ENCODE measurements around the gene ZFYVE21. TPM values are rescaled to one million over a fixed set of nuclear protein-coding genes. Genes with fewer than 3 reads are reported as not detected.
A peak's percentile ranks its signal among the peaks of the same experiment; 100 is the strongest.

ZFYVE21 gene
- total and polyA plus RNA-seq, 4 donors: 52.2 to 86.2 (median 65.2) TPM

DNA sequence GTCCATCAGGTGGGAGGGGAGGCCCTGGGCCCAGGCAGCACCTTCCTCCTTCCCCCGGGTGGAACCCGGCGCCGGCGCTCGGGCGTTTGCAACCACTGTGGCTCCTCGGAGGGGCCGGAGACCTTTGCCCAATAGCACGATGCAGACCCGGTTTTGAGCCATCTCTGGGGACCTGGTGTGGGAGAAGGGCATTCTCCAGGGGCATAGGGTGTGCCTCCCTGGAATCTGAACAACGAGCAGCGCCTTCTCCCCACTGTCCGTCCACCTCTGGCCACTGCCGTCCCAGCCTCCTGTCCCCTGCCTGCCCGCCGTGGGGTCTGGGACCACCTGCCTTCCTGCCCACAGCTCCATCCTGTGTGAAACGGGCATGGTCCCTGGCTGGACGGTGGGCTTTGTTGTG is 12.5 kb downstream of the ZFYVE21 start:
- H3K27ac ChIP-seq (ENCODE audit: low read depth, low read length): no peak overlapping the region
- no peaks in the 10 kb centered on the region for H3K9me3 ChIP-seq (ENCODE audit: control insufficient read depth, insufficient read depth, low read length)
- peaks cover 46% of the 10 kb centered on the region for H3K4me1 ChIP-seq (ENCODE audit: control insufficient read depth, insufficient read depth, low read length)
- H3K4me3 ChIP-seq (ENCODE audit: low read depth, low read length): no peak overlapping the region
- H3K36me3 ChIP-seq (ENCODE audit: control insufficient read depth, insufficient read depth, low read length): peaks cover 88% of the 10 kb centered on the region
- H3K27me3 ChIP-seq (ENCODE audit: control insufficient read depth, insufficient read depth, low read length): no peaks in the 10 kb centered on the region
- WGBS (ENCODE audit: insufficient coverage): 87% methylated on average over 18 of the region's 19 CpGs
- no peak for DNase-seq (ENCODE audit: low read depth in 4 of 6, low spot score in 6 of 6)

DNA sequence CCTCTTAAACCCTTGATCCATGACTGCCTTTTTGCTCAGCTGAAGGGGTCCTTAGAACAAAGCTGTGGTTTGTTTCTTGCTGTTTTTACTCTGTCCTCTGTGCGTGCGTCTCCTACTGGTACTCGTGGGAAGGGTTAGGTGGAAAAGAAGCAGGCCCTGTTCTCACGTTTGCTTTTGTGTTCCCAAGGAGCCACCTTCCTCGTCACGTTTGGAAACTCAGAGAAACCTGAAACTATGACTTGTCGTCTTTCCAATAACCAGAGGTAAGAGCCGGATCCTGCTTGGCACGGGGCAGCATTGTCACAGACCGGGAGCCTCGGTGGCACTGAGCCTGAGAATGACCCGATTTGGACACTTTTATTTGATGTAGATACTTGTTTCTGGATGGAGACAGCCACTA is 13.1 kb downstream of the ZFYVE21 start:
- WGBS (ENCODE audit: insufficient coverage): 81% methylated on average over 12 of the region's 12 CpGs
- Histone ChIP-seq H3K36me3 (ENCODE audit: control insufficient read depth, insufficient read depth, low read length) (peaks cover 88% of the 10 kb centered on the region), H3K9me3 (ENCODE audit: control insufficient read depth, insufficient read depth, low read length) (no peaks in the 10 kb centered on the region), H3K27me3 (ENCODE audit: control insufficient read depth, insufficient read depth, low read length) (no peaks in the 10 kb centered on the region), H3K4me1 (ENCODE audit: control insufficient read depth, insufficient read depth, low read length) (peaks cover 40% of the 10 kb centered on the region), H3K4me3 (ENCODE audit: low read depth, low read length) (no peak overlapping the region), H3K27ac (ENCODE audit: low read depth, low read length) (no peak overlapping the region)
- DNase-seq (ENCODE audit: low read depth in 4 of 6, low spot score in 6 of 6): no peak

DNA sequence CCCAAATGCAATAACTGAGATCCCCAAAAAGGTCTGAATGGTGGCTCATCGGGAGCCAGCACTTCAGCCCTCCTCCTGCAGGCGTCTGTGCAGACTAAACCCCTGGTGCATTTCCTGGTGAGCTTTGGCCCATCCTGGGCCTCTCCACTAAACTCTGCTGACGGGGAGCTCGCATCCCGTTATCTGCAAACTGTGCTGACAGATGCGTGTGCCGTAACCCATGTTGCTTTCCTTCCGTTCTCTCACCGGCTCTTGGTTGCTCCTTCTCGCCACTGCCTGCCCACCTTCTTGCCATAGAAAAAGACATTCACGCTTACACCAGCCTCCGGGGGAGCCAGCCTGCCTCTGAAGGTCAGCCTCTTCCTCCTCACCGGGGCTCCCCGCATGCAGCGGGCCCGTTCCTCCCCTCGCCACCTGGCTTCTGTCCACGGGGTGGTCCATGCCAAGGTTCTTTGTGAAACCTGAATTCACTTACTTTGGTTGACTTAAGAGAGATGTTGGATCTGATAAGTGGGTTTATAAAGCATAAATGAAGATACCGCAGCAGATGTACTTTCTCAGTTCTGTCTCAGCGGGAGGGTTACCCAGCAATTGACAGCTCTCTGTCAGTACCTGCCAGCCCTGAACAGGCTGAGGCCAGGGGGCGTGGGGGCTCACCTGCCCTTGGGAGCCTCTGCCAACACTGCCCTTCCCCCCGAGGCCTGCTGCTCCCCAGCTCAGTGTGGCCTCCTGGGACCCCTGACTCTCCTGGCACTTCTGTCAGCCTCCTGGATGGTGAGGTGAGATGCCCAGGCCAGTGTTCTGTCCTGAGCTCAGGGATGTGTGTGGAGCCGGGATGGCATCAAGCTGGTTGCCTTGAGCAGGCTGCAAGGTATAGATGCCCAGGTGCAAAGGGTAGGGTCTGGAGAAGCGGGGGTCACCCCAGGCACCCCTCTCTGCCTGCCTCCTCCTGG is 14.2 kb downstream of the ZFYVE21 start:
- WGBS (ENCODE audit: insufficient coverage): 86% methylated on average over 18 of the region's 24 CpGs
- Histone ChIP-seq H3K27me3 (ENCODE audit: control insufficient read depth, insufficient read depth, low read length) (no peaks in the 10 kb centered on the region), H3K36me3 (ENCODE audit: control insufficient read depth, insufficient read depth, low read length) (peaks cover 90% of the 10 kb centered on the region), H3K9me3 (ENCODE audit: control insufficient read depth, insufficient read depth, low read length) (no peaks in the 10 kb centered on the region), H3K4me3 (ENCODE audit: low read depth, low read length) (no peak overlapping the region), H3K27ac (ENCODE audit: low read depth, low read length) (no peak overlapping the region), H3K4me1 (ENCODE audit: control insufficient read depth, insufficient read depth, low read length) (peaks cover 35% of the 10 kb centered on the region)
- DNase-seq (ENCODE audit: low read depth in 4 of 6, low spot score in 6 of 6): no peak

DNA sequence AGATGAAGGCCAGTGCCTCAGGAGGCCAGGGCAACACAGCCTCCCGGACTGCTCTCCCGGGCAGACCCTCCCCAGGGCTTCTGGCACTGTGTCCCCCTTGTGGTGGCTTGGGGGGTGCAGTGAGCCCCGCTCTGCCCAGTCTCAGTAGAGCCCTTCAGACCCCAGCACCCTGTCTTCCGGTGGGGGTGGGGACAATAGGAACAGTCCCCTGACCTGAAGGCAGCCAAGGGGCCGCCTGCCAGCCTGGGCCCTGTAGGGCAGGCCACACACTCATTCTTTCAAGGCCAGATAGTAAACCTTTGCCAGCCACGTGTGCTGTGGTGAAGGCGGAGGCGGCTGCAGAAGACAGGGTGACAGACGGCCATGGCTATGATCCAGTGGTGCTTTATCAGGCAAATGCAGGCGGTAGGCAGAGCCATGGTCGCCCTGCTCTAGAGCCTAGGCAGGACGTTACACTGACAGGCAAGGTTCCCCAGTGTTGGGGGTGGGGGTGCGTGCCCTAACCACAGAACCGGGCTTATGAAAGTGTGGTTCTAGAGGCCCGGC is 15.0 kb downstream of the ZFYVE21 start:
- 58% methylated on average over 14 of the region's 15 CpGs for WGBS (ENCODE audit: insufficient coverage)
- no peak overlapping the region for H3K27ac ChIP-seq (ENCODE audit: low read depth, low read length)
- no peak overlapping the region for H3K4me3 ChIP-seq (ENCODE audit: low read depth, low read length)

DNA sequence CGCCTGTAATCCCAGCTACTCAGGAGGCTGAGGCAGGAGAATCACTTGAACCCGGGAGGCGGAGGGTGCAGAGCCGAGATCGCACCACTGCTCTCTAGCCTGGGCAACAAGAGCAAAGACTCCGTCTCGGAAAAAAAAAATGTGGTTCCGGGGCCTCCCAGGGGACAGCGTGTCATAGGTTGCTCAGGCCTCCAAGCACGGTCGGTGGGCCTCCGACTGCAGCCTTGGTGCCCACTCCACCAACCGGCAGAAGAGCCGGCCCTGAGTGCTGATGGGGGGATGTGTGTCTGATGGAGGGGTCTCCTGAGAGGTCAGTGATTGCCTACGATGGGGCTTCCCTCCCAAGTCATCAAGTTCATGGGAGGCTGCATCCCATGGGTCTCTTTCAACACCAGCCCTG is 15.9 kb downstream of the ZFYVE21 start:
- Histone ChIP-seq H3K9me3 (ENCODE audit: control insufficient read depth, insufficient read depth, low read length) (no peaks in the 10 kb centered on the region), H3K27ac (ENCODE audit: low read depth, low read length) (no peak overlapping the region), H3K36me3 (ENCODE audit: control insufficient read depth, insufficient read depth, low read length) (peaks cover 85% of the 10 kb centered on the region), H3K4me3 (ENCODE audit: low read depth, low read length) (no peak overlapping the region), H3K27me3 (ENCODE audit: control insufficient read depth, insufficient read depth, low read length) (no peaks in the 10 kb centered on the region), H3K4me1 (ENCODE audit: control insufficient read depth, insufficient read depth, low read length) (peaks cover 45% of the 10 kb centered on the region)
- no peak for DNase-seq (ENCODE audit: low read depth in 4 of 6, low spot score in 6 of 6)
- 91% methylated on average over 13 of the region's 15 CpGs for WGBS (ENCODE audit: insufficient coverage)

More for the DNA sequence above, 15.0 kb downstream of the ZFYVE21 start:
- Histone ChIP-seq H3K27me3 (ENCODE audit: control insufficient read depth, insufficient read depth, low read length) (no peaks in the 10 kb centered on the region), H3K4me1 (ENCODE audit: control insufficient read depth, insufficient read depth, low read length) (peaks cover 36% of the 10 kb centered on the region), H3K36me3 (ENCODE audit: control insufficient read depth, insufficient read depth, low read length) (peaks cover 86% of the 10 kb centered on the region), H3K9me3 (ENCODE audit: control insufficient read depth, insufficient read depth, low read length) (no peaks in the 10 kb centered on the region)
- DNase-seq (ENCODE audit: low read depth in 4 of 6, low spot score in 6 of 6): peak in 2 of 6 donors; percentile 39 to 71

DNA sequence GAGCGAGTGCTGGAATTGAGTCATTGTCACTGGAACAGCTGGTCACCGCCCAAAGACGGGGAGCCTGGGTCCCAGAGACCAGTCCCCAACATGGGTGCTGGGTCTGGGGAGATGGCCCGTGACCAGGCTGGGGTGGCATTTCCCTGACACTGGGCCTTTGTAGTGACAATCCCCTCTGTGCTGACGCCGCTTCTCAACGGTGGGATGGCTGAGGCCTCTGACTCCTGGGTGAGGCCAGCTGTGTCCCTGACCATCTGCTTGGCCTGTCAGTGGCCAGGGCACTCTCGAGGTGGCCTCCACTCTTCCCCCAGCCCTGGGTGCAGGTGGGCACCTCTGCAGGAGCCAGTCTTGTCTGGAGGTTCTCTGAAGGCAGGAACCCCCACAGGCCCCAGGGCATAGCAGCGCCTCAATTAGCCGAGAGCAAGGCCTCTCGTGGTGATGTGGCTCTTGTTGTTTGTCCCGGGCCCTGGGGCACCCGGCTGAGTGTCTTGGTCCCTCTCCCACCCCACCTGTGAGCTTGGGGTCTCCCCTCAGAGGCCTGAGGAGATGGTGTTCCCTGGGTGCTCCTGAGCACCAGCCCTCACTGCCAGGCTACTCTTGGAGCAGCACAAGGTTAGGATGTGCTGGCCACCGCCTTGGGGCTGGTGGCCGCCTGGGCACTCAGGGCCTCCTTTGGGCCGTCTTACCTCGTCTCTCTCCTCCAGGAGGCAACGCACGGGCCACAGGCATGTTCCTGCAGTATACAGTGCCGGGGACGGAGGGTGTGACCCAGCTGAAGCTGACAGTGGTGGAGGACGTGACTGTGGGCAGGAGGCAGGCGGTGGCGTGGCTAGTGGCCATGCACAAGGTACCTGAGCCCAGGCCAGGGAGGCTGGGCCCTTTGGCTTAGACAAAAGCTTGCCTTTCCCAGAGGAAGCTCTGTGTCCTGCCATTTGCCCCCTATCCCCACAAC is 16.6 kb downstream of the ZFYVE21 start:
- no peak for DNase-seq (ENCODE audit: low read depth in 4 of 6, low spot score in 6 of 6)
- Histone ChIP-seq H3K4me3 (ENCODE audit: low read depth, low read length) (no peak overlapping the region), H3K36me3 (ENCODE audit: control insufficient read depth, insufficient read depth, low read length) (peaks cover 86% of the 10 kb centered on the region), H3K4me1 (ENCODE audit: control insufficient read depth, insufficient read depth, low read length) (peaks cover 53% of the 10 kb centered on the region), H3K27me3 (ENCODE audit: control insufficient read depth, insufficient read depth, low read length) (no peaks in the 10 kb centered on the region), H3K9me3 (ENCODE audit: control insufficient read depth, insufficient read depth, low read length) (no peaks in the 10 kb centered on the region), H3K27ac (ENCODE audit: low read depth, low read length) (no peak overlapping the region)
- WGBS (ENCODE audit: insufficient coverage): 90% methylated on average over 21 of the region's 24 CpGs

DNA sequence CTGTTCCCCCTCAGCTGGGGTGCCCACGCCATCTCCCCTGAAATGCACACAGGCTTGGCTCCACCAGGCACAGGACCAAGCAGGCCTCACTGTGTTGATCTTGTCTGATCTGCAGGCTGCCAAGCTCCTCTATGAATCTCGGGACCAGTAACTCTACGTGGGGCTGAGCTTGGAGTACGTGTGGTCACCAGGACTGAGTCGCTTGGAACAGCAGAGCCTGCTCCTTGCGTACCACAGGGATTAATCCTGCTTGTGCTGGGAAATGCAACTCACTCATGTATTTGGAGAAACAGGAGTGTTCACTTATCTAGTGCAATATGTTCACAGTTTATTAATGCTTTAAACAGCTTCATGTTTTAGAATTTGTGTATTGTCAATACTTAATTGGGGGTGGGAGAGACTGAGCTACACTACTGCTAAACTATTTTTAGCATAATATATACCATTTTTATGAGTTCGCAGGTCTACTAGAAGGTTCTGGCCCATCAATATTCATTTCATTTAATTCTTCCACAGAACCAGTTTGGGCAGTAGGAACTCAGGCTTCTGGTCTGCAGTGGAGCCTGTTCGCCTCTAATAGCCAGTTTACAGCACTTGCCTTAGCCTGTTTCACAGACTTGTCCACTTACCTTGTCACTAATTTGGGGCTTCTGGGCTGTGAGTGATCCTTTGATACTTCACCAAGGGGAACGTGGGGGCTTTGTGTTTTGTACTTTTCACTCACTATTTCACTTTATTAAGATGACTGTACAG is 17.4 kb downstream of the ZFYVE21 start:
- H3K9me3 ChIP-seq (ENCODE audit: control insufficient read depth, insufficient read depth, low read length): no peaks in the 10 kb centered on the region
- no peak overlapping the region for H3K4me3 ChIP-seq (ENCODE audit: low read depth, low read length)
- no peak overlapping the region for H3K27ac ChIP-seq (ENCODE audit: low read depth, low read length)
- peaks cover 55% of the 10 kb centered on the region for H3K4me1 ChIP-seq (ENCODE audit: control insufficient read depth, insufficient read depth, low read length)
- no peaks in the 10 kb centered on the region for H3K27me3 ChIP-seq (ENCODE audit: control insufficient read depth, insufficient read depth, low read length)
- WGBS (ENCODE audit: insufficient coverage): 88% methylated on average over 6 of the region's 9 CpGs
- H3K36me3 ChIP-seq (ENCODE audit: control insufficient read depth, insufficient read depth, low read length): peaks cover 85% of the 10 kb centered on the region
- no peak for DNase-seq (ENCODE audit: low read depth in 4 of 6, low spot score in 6 of 6)

DNA sequence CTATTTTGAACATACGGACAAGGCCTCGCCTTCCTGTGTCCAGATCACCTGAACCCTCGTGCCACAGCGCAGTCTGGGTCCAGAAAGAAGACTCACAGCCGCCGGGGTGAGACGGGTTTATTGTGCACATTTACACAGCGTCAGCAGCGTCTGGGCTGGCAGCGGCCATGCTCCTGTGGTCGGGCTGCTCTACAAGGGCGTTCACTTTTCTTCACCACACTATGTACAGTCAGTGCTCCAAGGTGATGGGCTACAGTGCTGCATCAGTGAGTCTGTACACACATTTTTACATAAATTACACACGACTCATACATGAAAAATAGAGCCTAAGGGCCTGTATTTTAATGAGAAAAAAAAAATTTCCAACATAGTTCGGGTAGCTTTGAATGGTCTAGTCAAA is 18.0 kb downstream of the ZFYVE21 start:
- H3K27me3 ChIP-seq (ENCODE audit: control insufficient read depth, insufficient read depth, low read length): no peaks in the 10 kb centered on the region
- H3K9me3 ChIP-seq (ENCODE audit: control insufficient read depth, insufficient read depth, low read length): no peaks in the 10 kb centered on the region
- no peak overlapping the region for H3K27ac ChIP-seq (ENCODE audit: low read depth, low read length)
- no peak overlapping the region for H3K4me3 ChIP-seq (ENCODE audit: low read depth, low read length)
- 94% methylated on average over 6 of the region's 14 CpGs for WGBS (ENCODE audit: insufficient coverage)
- no peak for DNase-seq (ENCODE audit: low read depth in 4 of 6, low spot score in 6 of 6)
- peaks cover 57% of the 10 kb centered on the region for H3K4me1 ChIP-seq (ENCODE audit: control insufficient read depth, insufficient read depth, low read length)
- peaks cover 83% of the 10 kb centered on the region for H3K36me3 ChIP-seq (ENCODE audit: control insufficient read depth, insufficient read depth, low read length)

Data from spinal cord (tissue), 10 donors.